Adrenal gland (tissue), 5 donors: Measurements from ENCODE around the gene SSTR3.

Experiments used
- POLR2A ChIP-seq, 2 donors: fragments of 450-650 bp; IDR thresholded peaks; one replicate each; pipeline ENCODE4 v1.6.1; 2017; ENCODE audit warnings: antibody characterized with exemption in 2 of 2, mild to moderate bottlenecking in 2 of 2, moderate library complexity in 1 of 2
- TF ChIP-seq, protein P1 (sequence below), 6 experiments: fragments of 450-650 bp in 4 of 6; fragments of 200-600 bp in 2 of 6; sonication (generic) in 1 of 6; IDR thresholded peaks; 1 replicate in 5 of 6; 2 replicates in 1 of 6; pipeline versions ENCODE4 v1.5.1 to v1.8.0; 2016 to 2021; ENCODE audit warnings: antibody characterized with exemption in 6 of 6, mild to moderate bottlenecking in 2 of 6, moderate library complexity in 1 of 6
- donor health status: DM: no; HTN: no; CAD: no.

DNA sequence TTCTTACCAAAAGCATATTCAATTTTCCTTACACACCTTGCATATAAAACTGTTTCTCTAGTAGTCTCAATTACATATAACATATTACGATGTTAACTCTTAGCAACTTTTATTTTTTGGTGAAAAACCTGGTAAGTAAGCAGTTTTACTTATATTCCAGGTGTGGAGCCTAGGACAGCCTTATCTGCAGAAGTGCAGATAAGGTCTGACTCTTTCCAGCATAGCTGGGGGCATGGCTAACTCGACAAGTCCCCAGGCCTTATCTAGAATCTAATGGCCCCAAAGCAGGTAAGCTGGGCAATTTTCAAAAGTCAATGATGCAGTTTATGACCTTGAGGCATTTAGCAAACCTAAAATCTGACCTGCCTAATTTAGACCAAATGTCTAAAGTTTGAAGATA is 20.1 kb downstream of the SSTR3 start:
- TF ChIP-seq POLR2A (IDR thresholded peaks at IDR 0.05): no peak
- TF ChIP-seq, protein P1, sequence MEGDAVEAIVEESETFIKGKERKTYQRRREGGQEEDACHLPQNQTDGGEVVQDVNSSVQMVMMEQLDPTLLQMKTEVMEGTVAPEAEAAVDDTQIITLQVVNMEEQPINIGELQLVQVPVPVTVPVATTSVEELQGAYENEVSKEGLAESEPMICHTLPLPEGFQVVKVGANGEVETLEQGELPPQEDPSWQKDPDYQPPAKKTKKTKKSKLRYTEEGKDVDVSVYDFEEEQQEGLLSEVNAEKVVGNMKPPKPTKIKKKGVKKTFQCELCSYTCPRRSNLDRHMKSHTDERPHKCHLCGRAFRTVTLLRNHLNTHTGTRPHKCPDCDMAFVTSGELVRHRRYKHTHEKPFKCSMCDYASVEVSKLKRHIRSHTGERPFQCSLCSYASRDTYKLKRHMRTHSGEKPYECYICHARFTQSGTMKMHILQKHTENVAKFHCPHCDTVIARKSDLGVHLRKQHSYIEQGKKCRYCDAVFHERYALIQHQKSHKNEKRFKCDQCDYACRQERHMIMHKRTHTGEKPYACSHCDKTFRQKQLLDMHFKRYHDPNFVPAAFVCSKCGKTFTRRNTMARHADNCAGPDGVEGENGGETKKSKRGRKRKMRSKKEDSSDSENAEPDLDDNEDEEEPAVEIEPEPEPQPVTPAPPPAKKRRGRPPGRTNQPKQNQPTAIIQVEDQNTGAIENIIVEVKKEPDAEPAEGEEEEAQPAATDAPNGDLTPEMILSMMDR (IDR thresholded peaks at IDR 0.05): no peak
